ENCODE data around the gene PUSL1. TPM values are rescaled to one million over a fixed set of nuclear protein-coding genes. Genes with fewer than 3 reads are reported as not detected.

The PUSL1 gene
- total and polyA plus RNA-seq, 2 donors (not counting 3 experiments of a cell fraction or from before 2014, with no cell fraction given), result 18.8 to 27.3 TPM

DNA sequence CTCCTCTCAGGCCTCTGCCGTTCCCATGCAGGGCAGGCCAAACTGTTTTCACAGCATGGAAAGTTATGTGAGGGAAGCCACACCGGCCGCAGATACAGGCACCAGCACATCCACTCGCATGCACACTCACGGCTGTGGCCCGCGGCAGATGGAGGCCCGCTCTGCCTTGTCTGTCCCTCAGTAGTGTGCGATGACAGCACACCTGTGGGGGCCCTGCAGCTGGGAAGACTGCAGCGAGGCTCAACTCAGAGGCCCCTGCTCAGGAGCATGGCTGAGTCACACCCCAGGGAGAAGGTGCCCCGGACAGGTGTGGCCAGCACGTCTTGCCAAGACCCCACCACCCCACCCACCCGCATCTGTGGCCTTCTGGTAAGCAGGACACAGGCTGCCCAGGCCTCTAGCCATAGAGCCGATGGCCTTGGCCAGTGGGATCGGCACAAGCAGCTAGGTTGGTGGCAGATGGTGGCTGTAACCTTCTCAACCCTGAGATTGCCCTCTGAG, 33.4 kb upstream of the PUSL1 start:
- CTCF ChIA-PET, result interaction anchor here (2.1 kb wide), 1 partner anchor 17 kb away, joined by 11 read pairs; no protein-coding TSS in a partner anchor

More for the DNA sequence above, 33.4 kb upstream of the PUSL1 start:
- intact Hi-C loops (cut with micrococcal nuclease) (loop anchor here (1.0 to 5.0 kb wide), 3 partner anchors 15 to 263 kb away; partner anchors contain the start of gene ISG15), dilution Hi-C loops (cut with MboI; ENCODE audit: extremely low pct_ligation_motif_present, low sequenced_read_pairs) (no loop called here)
- POLR2A ChIA-PET, result interaction anchor here (0.6 kb wide), 1 partner anchor 28 kb away, joined by 4 read pairs; no protein-coding TSS in a partner anchor
- TF ChIP-seq, protein P1, sequence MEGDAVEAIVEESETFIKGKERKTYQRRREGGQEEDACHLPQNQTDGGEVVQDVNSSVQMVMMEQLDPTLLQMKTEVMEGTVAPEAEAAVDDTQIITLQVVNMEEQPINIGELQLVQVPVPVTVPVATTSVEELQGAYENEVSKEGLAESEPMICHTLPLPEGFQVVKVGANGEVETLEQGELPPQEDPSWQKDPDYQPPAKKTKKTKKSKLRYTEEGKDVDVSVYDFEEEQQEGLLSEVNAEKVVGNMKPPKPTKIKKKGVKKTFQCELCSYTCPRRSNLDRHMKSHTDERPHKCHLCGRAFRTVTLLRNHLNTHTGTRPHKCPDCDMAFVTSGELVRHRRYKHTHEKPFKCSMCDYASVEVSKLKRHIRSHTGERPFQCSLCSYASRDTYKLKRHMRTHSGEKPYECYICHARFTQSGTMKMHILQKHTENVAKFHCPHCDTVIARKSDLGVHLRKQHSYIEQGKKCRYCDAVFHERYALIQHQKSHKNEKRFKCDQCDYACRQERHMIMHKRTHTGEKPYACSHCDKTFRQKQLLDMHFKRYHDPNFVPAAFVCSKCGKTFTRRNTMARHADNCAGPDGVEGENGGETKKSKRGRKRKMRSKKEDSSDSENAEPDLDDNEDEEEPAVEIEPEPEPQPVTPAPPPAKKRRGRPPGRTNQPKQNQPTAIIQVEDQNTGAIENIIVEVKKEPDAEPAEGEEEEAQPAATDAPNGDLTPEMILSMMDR (IDR thresholded peaks at IDR 0.05; ENCODE audit: extremely low read depth in 1 of 2, insufficient read depth in 1 of 2, low read depth in 1 of 2, low read length in 2 of 2), result no peak
- TF ChIP-seq MYC (IDR thresholded peaks at IDR 0.05; ENCODE audit: low read depth, low read length) (no peak), GATA2 (IDR thresholded peaks at IDR 0.05; ENCODE audit: insufficient read depth, insufficient read length, low read depth, low read length) (no peak), FOS (IDR thresholded peaks at IDR 0.05; ENCODE audit: borderline replicate concordance, insufficient read depth, low read length) (no peak), POLR2A (IDR thresholded peaks at IDR 0.05; ENCODE audit: low read depth, low read length) (no peak), EZH2 (IDR thresholded peaks at IDR 0.05; ENCODE audit: borderline replicate concordance, low read depth, low read length, severe bottlenecking) (no peak), POLR2AphosphoS5 (IDR thresholded peaks at IDR 0.05; ENCODE audit: insufficient read depth, low read depth, low read length) (no peak), JUN (IDR thresholded peaks at IDR 0.05; ENCODE audit: borderline replicate concordance, insufficient read depth, insufficient read length, low read depth) (no peak)
- TF ChIP-seq, protein P2, sequence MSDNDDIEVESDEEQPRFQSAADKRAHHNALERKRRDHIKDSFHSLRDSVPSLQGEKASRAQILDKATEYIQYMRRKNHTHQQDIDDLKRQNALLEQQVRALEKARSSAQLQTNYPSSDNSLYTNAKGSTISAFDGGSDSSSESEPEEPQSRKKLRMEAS (IDR thresholded peaks at IDR 0.05; ENCODE audit: insufficient read depth, insufficient read length), result no peak
- H3K4me1 ChIP-seq (ENCODE audit: control insufficient read depth, extremely low read depth, insufficient read depth, low read length), result peaks cover 24% of the 10 kb centered on the region
- no peak overlapping the region for H2AFZ ChIP-seq (ENCODE audit: low read depth, low read length)
- no peaks in the 10 kb centered on the region for H3K9me1 ChIP-seq (replicated peaks; ENCODE audit: control insufficient read depth, extremely low read depth, insufficient read depth, low read length)
- H3K27ac ChIP-seq (ENCODE audit: insufficient read depth, low read depth, low read length), result no peak overlapping the region
- H3K4me2 ChIP-seq (ENCODE audit: insufficient read depth, low read length), result no peak overlapping the region
- no peak for DNase-seq (ENCODE audit: low read depth, low spot score)
- no peaks in the 10 kb centered on the region for H3K27me3 ChIP-seq (ENCODE audit: control insufficient read depth in 2 of 2, insufficient read depth in 2 of 2, low read length in 2 of 2)
- no peaks in the 10 kb centered on the region for H4K20me1 ChIP-seq (replicated peaks; ENCODE audit: control insufficient read depth, extremely low read depth, insufficient read depth, low read length)
- H3K9me3 ChIP-seq (replicated peaks; ENCODE audit: control insufficient read depth, insufficient read depth, low read length), result no peaks in the 10 kb centered on the region
- no peaks in the 10 kb centered on the region for H3K36me3 ChIP-seq (ENCODE audit: control insufficient read depth in 2 of 2, extremely low read depth in 1 of 2, insufficient read depth in 2 of 2, low read length in 2 of 2)
- H3K9ac ChIP-seq (replicated peaks; ENCODE audit: extremely low read depth, insufficient read depth, low read length), result no peak overlapping the region
- BruUV-seq (replicated peaks), result no TSS peak
- H3K79me2 ChIP-seq (ENCODE audit: control insufficient read depth, insufficient read depth, low read length), result peaks cover 35% of the 10 kb centered on the region
- no peak overlapping the region for H3K4me3 ChIP-seq (replicated peaks in 1 of 3; ENCODE audit: insufficient read depth in 1 of 3, low read depth in 1 of 3, low read length in 3 of 3)
- FAIRE-seq, result no peak
